Thyroid gland (tissue), 4 donors: ENCODE results near the gene NOL12.

Experiments
- POLR2A ChIP-seq, 2 donors: fragments of 450-650 bp; IDR thresholded peaks; one replicate each; pipeline ENCODE4 v1.6.1; 2017; ENCODE audit warnings: antibody characterized with exemption in 2 of 2, mild to moderate bottlenecking in 2 of 2, moderate library complexity in 1 of 2
- TF ChIP-seq, protein P1 (sequence below), 6 experiments: fragments of 200-600 bp in 3 of 6; fragments of 450-650 bp in 3 of 6; sonication (generic) in 3 of 6; IDR thresholded peaks; one replicate each; pipeline ENCODE4 v1.5.1; 2016 to 2019; ENCODE audit warnings: antibody characterized with exemption in 6 of 6, mild to moderate bottlenecking in 2 of 6, inconsistent platforms in 1 of 6, moderate library complexity in 1 of 6

DNA sequence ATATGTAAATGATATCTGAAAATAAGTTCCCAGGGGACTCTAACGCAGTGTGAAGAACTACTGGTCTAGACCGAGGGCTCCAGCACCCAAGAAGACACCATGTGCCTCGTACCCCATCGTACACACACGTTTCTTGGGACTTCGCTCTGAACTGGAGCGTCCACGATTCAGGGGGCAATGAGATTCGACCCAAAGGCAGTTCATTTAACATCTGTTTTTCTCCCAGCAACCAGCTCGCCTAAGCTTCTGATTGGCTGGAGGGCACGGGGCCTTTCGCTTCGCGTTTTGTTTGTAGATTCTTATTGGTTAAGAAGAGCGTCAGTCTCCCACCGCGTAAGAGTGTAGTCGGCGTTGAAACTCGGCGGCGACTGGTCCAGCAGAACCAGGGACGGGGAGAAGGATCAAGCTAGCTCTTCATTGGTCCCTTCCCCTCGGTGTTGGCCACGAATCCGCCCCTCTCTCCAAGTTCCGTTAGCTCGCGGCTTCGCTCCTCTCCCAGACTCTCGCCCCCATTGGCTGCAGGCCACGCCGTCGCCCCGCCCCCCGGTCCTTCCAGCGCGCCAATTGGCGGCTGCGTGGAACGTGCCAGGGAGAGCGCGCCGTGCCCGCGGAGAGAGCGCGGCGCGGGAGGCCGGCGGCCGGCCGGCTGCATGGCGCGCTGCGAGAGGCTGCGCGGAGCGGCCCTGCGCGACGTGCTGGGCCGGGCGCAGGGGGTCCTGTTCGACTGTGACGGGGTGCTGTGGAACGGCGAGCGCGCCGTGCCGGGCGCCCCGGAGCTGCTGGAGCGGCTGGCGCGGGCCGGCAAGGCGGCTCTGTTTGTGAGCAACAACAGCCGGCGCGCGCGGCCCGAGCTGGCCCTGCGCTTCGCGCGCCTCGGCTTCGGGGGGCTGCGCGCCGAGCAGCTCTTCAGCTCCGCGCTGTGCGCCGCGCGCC is 27.7 kb upstream of the NOL12 start, which contains the start of gene PDXP:
- TF ChIP-seq, protein P1, sequence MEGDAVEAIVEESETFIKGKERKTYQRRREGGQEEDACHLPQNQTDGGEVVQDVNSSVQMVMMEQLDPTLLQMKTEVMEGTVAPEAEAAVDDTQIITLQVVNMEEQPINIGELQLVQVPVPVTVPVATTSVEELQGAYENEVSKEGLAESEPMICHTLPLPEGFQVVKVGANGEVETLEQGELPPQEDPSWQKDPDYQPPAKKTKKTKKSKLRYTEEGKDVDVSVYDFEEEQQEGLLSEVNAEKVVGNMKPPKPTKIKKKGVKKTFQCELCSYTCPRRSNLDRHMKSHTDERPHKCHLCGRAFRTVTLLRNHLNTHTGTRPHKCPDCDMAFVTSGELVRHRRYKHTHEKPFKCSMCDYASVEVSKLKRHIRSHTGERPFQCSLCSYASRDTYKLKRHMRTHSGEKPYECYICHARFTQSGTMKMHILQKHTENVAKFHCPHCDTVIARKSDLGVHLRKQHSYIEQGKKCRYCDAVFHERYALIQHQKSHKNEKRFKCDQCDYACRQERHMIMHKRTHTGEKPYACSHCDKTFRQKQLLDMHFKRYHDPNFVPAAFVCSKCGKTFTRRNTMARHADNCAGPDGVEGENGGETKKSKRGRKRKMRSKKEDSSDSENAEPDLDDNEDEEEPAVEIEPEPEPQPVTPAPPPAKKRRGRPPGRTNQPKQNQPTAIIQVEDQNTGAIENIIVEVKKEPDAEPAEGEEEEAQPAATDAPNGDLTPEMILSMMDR (IDR thresholded peaks at IDR 0.05): no peak
- TF ChIP-seq POLR2A (IDR thresholded peaks at IDR 0.05): peak in 1 of 2 donors; percentile 85
